H9 (cell line): ENCODE data around the gene FOXF2. TPM values are rescaled to one million over a fixed set of nuclear protein-coding genes. Genes with fewer than 3 reads are reported as not detected.
A peak's percentile ranks its signal among the peaks of the same experiment; 100 is the strongest.

ENCODE experiments used
- DNase-seq: peaks from one replicate; pipeline ENCODE4 v3.0.0-alpha.2; 2017
- H2AFZ ChIP-seq: one replicate; pipeline ENCODE4 v1.6.1; 2013; ENCODE audit warnings: mild to moderate bottlenecking, low read length, control low read depth, moderate library complexity
- H2AK5ac ChIP-seq: 2 replicates; pipeline ENCODE4 v1.6.1; 2013; ENCODE audit warnings: low read length, control low read depth, mixed read lengths; ENCODE audit not compliant: insufficient read length
- H2BK120ac ChIP-seq: one replicate; pipeline ENCODE4 v1.6.1; 2013; ENCODE audit warnings: low read depth, mild to moderate bottlenecking, low read length, control low read depth, inconsistent platforms; ENCODE audit not compliant: poor library complexity, severe bottlenecking
- H2BK12ac ChIP-seq: 2 replicates; pipeline ENCODE4 v1.6.1; 2013; ENCODE audit warnings: low read length, control low read depth, mixed read lengths, low read depth; ENCODE audit not compliant: insufficient read length
- H2BK15ac ChIP-seq: 2 replicates; pipeline ENCODE4 v1.6.1; 2013; ENCODE audit warnings: low read depth, low read length, control low read depth
- H2BK20ac ChIP-seq: one replicate; pipeline ENCODE4 v1.6.1; 2013; ENCODE audit warnings: low read depth, mild to moderate bottlenecking, low read length, control low read depth, inconsistent platforms; ENCODE audit not compliant: poor library complexity, severe bottlenecking
- H2BK5ac ChIP-seq: 2 replicates; pipeline ENCODE4 v1.6.1; 2013; ENCODE audit warnings: low read length, control low read depth, mixed read lengths; ENCODE audit not compliant: insufficient read length
- H3K14ac ChIP-seq: 2 replicates; pipeline ENCODE4 v1.6.1; 2013; ENCODE audit warnings: low read length, control low read depth; ENCODE audit not compliant: insufficient read depth
- H3K18ac ChIP-seq: 2 replicates; pipeline ENCODE4 v1.6.1; 2013; ENCODE audit warnings: low read depth, mild to moderate bottlenecking, mixed read lengths, low read length, control low read depth; ENCODE audit not compliant: insufficient read length
- H3K23ac ChIP-seq: 2 replicates; pipeline ENCODE4 v1.6.1; 2013; ENCODE audit warnings: low read length, control low read depth, mixed read lengths, low read depth; ENCODE audit not compliant: insufficient read length
- H3K23me2 ChIP-seq: 2 replicates; pipeline ENCODE4 v1.6.1; 2013; ENCODE audit warnings: low read depth, mild to moderate bottlenecking, mixed read lengths, low read length, control low read depth; ENCODE audit not compliant: insufficient read length, poor library complexity, severe bottlenecking
- H3K27ac ChIP-seq: 2 replicates; pipeline ENCODE4 v1.5.1; 2013; ENCODE audit warnings: low read length, control low read depth, mixed read lengths, low read depth; ENCODE audit not compliant: insufficient read length
- H3K27me3 ChIP-seq: 2 replicates; pipeline ENCODE4 v1.6.1; 2013; ENCODE audit warnings: low read length, control low read depth, inconsistent platforms; ENCODE audit not compliant: insufficient read depth
- H3K4ac ChIP-seq: 2 replicates; pipeline ENCODE4 v1.6.1; 2013; ENCODE audit warnings: low read depth, mild to moderate bottlenecking, control low read depth, inconsistent platforms, low read length, moderate library complexity
- H3K4me1 ChIP-seq: 2 replicates; pipeline ENCODE4 v1.6.1; 2013; ENCODE audit warnings: low read length, control low read depth, inconsistent platforms; ENCODE audit not compliant: insufficient read depth
- H3K4me2 ChIP-seq: 2 replicates; pipeline ENCODE4 v1.6.1; 2013; ENCODE audit warnings: low read length, control low read depth, mixed read lengths; ENCODE audit not compliant: insufficient read length, insufficient read depth
- H3K56ac ChIP-seq: 2 replicates; pipeline ENCODE4 v1.6.1; 2013; ENCODE audit warnings: low read depth, mild to moderate bottlenecking, mixed read lengths, low read length, control low read depth; ENCODE audit not compliant: insufficient read length
- H3K79me1 ChIP-seq: 2 replicates; pipeline ENCODE4 v1.6.1; 2013; ENCODE audit warnings: low read depth, mild to moderate bottlenecking, moderate library complexity, low read length, control low read depth, inconsistent platforms; ENCODE audit not compliant: insufficient read depth, poor library complexity, severe bottlenecking
- H3K79me2 ChIP-seq: 2 replicates; pipeline ENCODE4 v1.6.1; 2013; ENCODE audit warnings: low read length, control low read depth, inconsistent platforms; ENCODE audit not compliant: insufficient read depth
- H3K9ac ChIP-seq: 2 replicates; pipeline ENCODE4 v1.6.1; 2013; ENCODE audit warnings: low read length, control low read depth, mixed read lengths; ENCODE audit not compliant: insufficient read length; ENCODE audit errors: extremely low read depth
- H3K9me3 ChIP-seq: one replicate; pipeline ENCODE4 v1.6.1; 2013; ENCODE audit warnings: low read depth, low read length, inconsistent platforms; ENCODE audit not compliant: control insufficient read depth
- H3T11ph ChIP-seq: one replicate; pipeline ENCODE4 v1.6.1; 2013; ENCODE audit warnings: mild to moderate bottlenecking, low read length, control low read depth, inconsistent platforms
- H4K20me1 ChIP-seq: one replicate; pipeline ENCODE4 v1.6.1; 2013; ENCODE audit not compliant: control insufficient read depth, insufficient read length, insufficient read depth
- H4K5ac ChIP-seq: 2 replicates; pipeline ENCODE4 v1.6.1; 2013; ENCODE audit warnings: low read depth, mild to moderate bottlenecking, mixed read lengths, low read length, control low read depth; ENCODE audit not compliant: insufficient read length
- H4K8ac ChIP-seq: replicated peaks from 2 replicates; pipeline ENCODE4 v1.6.1; 2013; ENCODE audit warnings: low read length, control low read depth, mixed read lengths, low read depth; ENCODE audit not compliant: insufficient read length
- H4K91ac ChIP-seq: 2 replicates; pipeline ENCODE4 v1.6.1; 2013; ENCODE audit warnings: low read depth, mild to moderate bottlenecking, moderate library complexity, mixed read lengths, low read length, control low read depth; ENCODE audit not compliant: insufficient read length
- H3K27ac Mint-ChIP-seq, 3 experiments: 2 replicates in 2 of 3; 3 replicates in 1 of 3; pipeline ENCODE4 v1.8.0; 2020 to 2021; ENCODE audit warnings: mixed read lengths in 3 of 3, mild to moderate bottlenecking in 1 of 3, moderate library complexity in 1 of 3
- H3K27me3 Mint-ChIP-seq: 2 replicates; pipeline ENCODE4 v1.8.0; 2021; ENCODE audit warnings: low read depth, mild to moderate bottlenecking, moderate library complexity, mixed read lengths
- H3K36me3 Mint-ChIP-seq, 3 experiments: 2 replicates in 2 of 3; 3 replicates in 1 of 3; pipeline ENCODE4 v1.8.0; 2020 to 2021; ENCODE audit warnings: low read depth in 3 of 3, mixed read lengths in 3 of 3; ENCODE audit not compliant: insufficient read depth in 1 of 3
- H3K4me1 Mint-ChIP-seq, 2 experiments: 2 replicates each; pipeline ENCODE4 v1.8.0; 2020; ENCODE audit warnings: mixed read lengths in 2 of 2
- H3K4me3 Mint-ChIP-seq, 2 experiments: 2 replicates in 1 of 2; 3 replicates in 1 of 2; pipeline ENCODE4 v1.8.0; 2020 to 2021; ENCODE audit warnings: mild to moderate bottlenecking in 2 of 2, mixed read lengths in 2 of 2, moderate library complexity in 1 of 2
- H3K9me3 Mint-ChIP-seq, 2 experiments: 2 replicates in 1 of 2; 3 replicates in 1 of 2; pipeline ENCODE4 v1.8.0; 2020; ENCODE audit warnings: mild to moderate bottlenecking in 2 of 2, mixed read lengths in 2 of 2, moderate library complexity in 1 of 2
- CTCF ChIP-seq: fragments of 200-600 bp; sonication (generic); conservative IDR thresholded peaks from 3 replicates; pipeline ENCODE4 v1.8.0; 2021; ENCODE audit warnings: antibody characterized with exemption, mild to moderate bottlenecking
- WGBS: extraction: QIAGEN DNeasy Blood & Tissue Kit; methylation state at CpG from one replicate; pipeline ENCODE4 v1.1.7; 2013; ENCODE audit warnings: missing lambda C conversion rate, low lambda C conversion rate, mixed read lengths; ENCODE audit not compliant: insufficient read length; ENCODE audit errors: extremely low coverage; 5-methylcytosine and 5-hydroxymethylcytosine counted together
- total RNA-seq: library from RNA; stranded (reverse); gene quantifications from 2 replicates; pipeline ENCODE4 v1.2.1, GENCODE V29; 2021

The FOXF2 gene
- total RNA-seq, 1 experiment from 2014 or later: not detected

- no peaks in the 10 kb centered on the region for H3K4me1 ChIP-seq
- no peak overlapping the region for H2BK120ac ChIP-seq
- DNase-seq: peak; percentile 56
- peaks cover 2 to 14% of the 10 kb centered on the region in 2 experiments; a peak in 4 of 5 replicates for H3K9me3 Mint-ChIP-seq
- H2AK5ac ChIP-seq: no peak overlapping the region
- no peaks in the 10 kb centered on the region for H3K36me3 Mint-ChIP-seq
- peaks cover 11% of the 10 kb centered on the region for H3K23me2 ChIP-seq
- no peak overlapping the region for H4K8ac ChIP-seq
- H3K18ac ChIP-seq: no peak overlapping the region
- H3K9me3 ChIP-seq: no peaks in the 10 kb centered on the region
- peak overlapping the region in 1 of 2 experiments; percentile 45; a peak in 3 of 5 replicates for H3K4me3 Mint-ChIP-seq
- H2BK15ac ChIP-seq: no peak overlapping the region
- no peak overlapping the region for H3T11ph ChIP-seq
- no peak overlapping the region for H3K9ac ChIP-seq
- no peak overlapping the region for H3K27ac Mint-ChIP-seq
- no peak overlapping the region for H2BK20ac ChIP-seq
- no peak for TF ChIP-seq CTCF
- no peak overlapping the region for H3K27ac ChIP-seq
- H4K5ac ChIP-seq: no peak overlapping the region
- H2BK12ac ChIP-seq: no peak overlapping the region
- H2AFZ ChIP-seq: no peak overlapping the region
- H3K79me2 ChIP-seq: no peaks in the 10 kb centered on the region
- no peaks in the 10 kb centered on the region for H3K79me1 ChIP-seq
- no CpG with 5 or more reads among the region's 20 CpGs for WGBS
- H2BK5ac ChIP-seq: no peak overlapping the region
- peaks cover 22 to 33% of the 10 kb centered on the region in 2 experiments for H3K4me1 Mint-ChIP-seq
- no peak overlapping the region for H4K91ac ChIP-seq
- H3K27me3 ChIP-seq: peaks cover 87% of the 10 kb centered on the region
- peak overlapping the region; percentile 47 for H3K4me2 ChIP-seq
- H3K14ac ChIP-seq: no peak overlapping the region
- H3K27me3 Mint-ChIP-seq: peaks cover 94% of the 10 kb centered on the region
- H3K56ac ChIP-seq: no peak overlapping the region
- no peaks in the 10 kb centered on the region for H4K20me1 ChIP-seq
- no peak overlapping the region for H3K4ac ChIP-seq
- no peak overlapping the region for H3K23ac ChIP-seq
Measured at GRCh38 chr6:1387876-1388629, 1.3 kb upstream of the FOXF2 start.
